HepG2 (cell line): ENCODE results near the gene DYNLT5. TPM values are rescaled to one million over a fixed set of nuclear protein-coding genes. Genes with fewer than 3 reads are reported as not detected.

ENCODE experiments used
- ATAC-seq: fragments of 200-7000 bp; cut with Tn5 transposase; 3 replicates; pipeline ENCODE4 v1.9.1; 2020; ENCODE audit warnings: mild to moderate bottlenecking, moderate library complexity
- BruUV-seq: library from RNA; stranded (reverse); fragments of 400-500 nt; replicated peaks from 2 replicates; lab custom pipeline; 2021; lab: Mats Ljungman, UMichigan
- CTCF ChIA-PET: fragments of 300-600 bp; formaldehyde crosslinking; extraction: SDS; loops from one replicate; lab custom pipeline; 2021; ENCODE audit warnings: low total read pairs, inconsistent platforms, low intra/inter-chr PET ratio; lab: Yijun Ruan, JAX
- POLR2A ChIA-PET: fragments of 350-600 bp; sonication (Branson Sonifier 250); formaldehyde crosslinking; loops from one replicate; lab custom pipeline; 2020; ENCODE audit warnings: antibody characterized with exemption, inconsistent platforms; lab: Yijun Ruan, JAX
- DNase-seq: peaks from one replicate; pipeline ENCODE4 v3.0.0-alpha.2; 2015; ENCODE audit warnings: low spot score
- FAIRE-seq: peaks from 3 replicates; lab custom pipeline; 2011; peaks lifted over from hg19 to GRCh38; lab: Jason Lieb, UNC
- H2AFZ ChIP-seq: one replicate; pipeline ENCODE4 v1.6.1; 2011; ENCODE audit warnings: low read length, inconsistent platforms
- H3K27ac ChIP-seq: fragments of 300-600 bp; 3 replicates; pipeline ENCODE4 v1.8.0; 2011; ENCODE audit warnings: mixed run types, mild to moderate bottlenecking, mixed read lengths, low read length, inconsistent platforms; ENCODE audit not compliant: insufficient read depth; ENCODE audit errors: extremely low read length
- H3K27me3 ChIP-seq, 2 experiments: fragments of 200-600 bp in 1 of 2; 2 replicates in 1 of 2; 3 replicates in 1 of 2; pipeline versions ENCODE4 v1.6.0 to v1.8.0; 2011; ENCODE audit warnings: low read length in 2 of 2, mild to moderate bottlenecking in 2 of 2, moderate library complexity in 2 of 2, inconsistent platforms in 1 of 2; ENCODE audit not compliant: insufficient read depth in 2 of 2, control insufficient read depth in 1 of 2
- H3K36me3 ChIP-seq, 2 experiments: fragments of 200-600 bp in 1 of 2; replicated peaks in 1 of 2; 2 replicates in 1 of 2; 3 replicates in 1 of 2; pipeline versions ENCODE4 v1.5.1 to v1.8.0; 2011; ENCODE audit warnings: low read length in 2 of 2, inconsistent platforms in 1 of 2; ENCODE audit not compliant: insufficient read depth in 2 of 2, control insufficient read depth in 1 of 2
- H3K4me1 ChIP-seq: 2 replicates; pipeline ENCODE4 v1.5.1; 2012; ENCODE audit warnings: low read length, inconsistent platforms; ENCODE audit not compliant: insufficient read depth
- H3K4me2 ChIP-seq: 2 replicates; pipeline ENCODE4 v1.6.0; 2011; ENCODE audit warnings: low read depth, low read length, inconsistent platforms
- H3K4me3 ChIP-seq, 3 experiments: fragments of 200-600 bp in 1 of 3; sonication (generic), shearing (Covaris generic) in 1 of 3; replicated peaks in 1 of 3; 2 replicates each; pipeline ENCODE4 v1.5.1; 2011 to 2016; ENCODE audit warnings: low read length in 3 of 3, inconsistent platforms in 2 of 3, low read depth in 2 of 3, mild to moderate bottlenecking in 2 of 3, control low read depth in 1 of 3, mixed read lengths in 1 of 3; ENCODE audit not compliant: insufficient read depth in 1 of 3
- H3K79me2 ChIP-seq: one replicate; pipeline ENCODE4 v1.6.1; 2011; ENCODE audit warnings: low read length, inconsistent platforms; ENCODE audit not compliant: insufficient read depth
- H3K9ac ChIP-seq: 2 replicates; pipeline ENCODE4 v1.6.0; 2011; ENCODE audit warnings: mild to moderate bottlenecking, low read depth, low read length, inconsistent platforms; ENCODE audit not compliant: insufficient read depth
- H3K9me3 ChIP-seq: 2 replicates; pipeline ENCODE4 v1.5.1; 2012; ENCODE audit warnings: mild to moderate bottlenecking, low read length
- H4K20me1 ChIP-seq: 2 replicates; pipeline ENCODE4 v1.6.0; 2011; ENCODE audit warnings: inconsistent platforms, mild to moderate bottlenecking, low read length, moderate library complexity; ENCODE audit not compliant: insufficient read depth
- AGO1 ChIP-seq: fragments of 200-400 bp; formaldehyde crosslinking; IDR thresholded peaks from 2 replicates; pipeline ENCODE4 v1.6.1; 2017; ENCODE audit warnings: mild to moderate bottlenecking, low read depth, low read length, moderate library complexity; ENCODE audit not compliant: poor library complexity, severe bottlenecking
- ARID3A ChIP-seq: IDR thresholded peaks from 2 replicates; pipeline ENCODE4 v1.6.1; 2012; ENCODE audit warnings: low read depth, low read length, improper control_type of control experiment
- HDAC2 ChIP-seq: sonication (generic); formaldehyde crosslinking; IDR thresholded peaks from 2 replicates; pipeline ENCODE4 v1.4.0; 2020; ENCODE audit warnings: missing genetic modification reagents
- IKZF5 ChIP-seq: IDR thresholded peaks from 2 replicates; pipeline ENCODE4 v1.6.1; 2018; ENCODE audit warnings: missing genetic modification reagents, mild to moderate bottlenecking, missing compliant biosample characterization
- IRF2 ChIP-seq: IDR thresholded peaks from 2 replicates; pipeline ENCODE4 v1.6.1; 2018; ENCODE audit warnings: missing genetic modification reagents, missing compliant biosample characterization
- MAFG ChIP-seq: sonication (generic); formaldehyde crosslinking; IDR thresholded peaks from 2 replicates; pipeline ENCODE4 v1.5.1; 2020; ENCODE audit warnings: mild to moderate bottlenecking, missing genetic modification reagents
- MEF2D ChIP-seq: sonication (generic); formaldehyde crosslinking; IDR thresholded peaks from 2 replicates; pipeline ENCODE4 v1.5.1; 2020; ENCODE audit warnings: mild to moderate bottlenecking, missing genetic modification reagents
- MLX ChIP-seq: IDR thresholded peaks from 2 replicates; pipeline ENCODE4 v1.6.1; 2016
- NR3C1 ChIP-seq: sonication (generic); formaldehyde crosslinking; IDR thresholded peaks from 2 replicates; pipeline ENCODE4 v1.4.0; 2020; ENCODE audit warnings: missing genetic modification reagents
- POLR2A ChIP-seq, 2 experiments: IDR thresholded peaks; 2 replicates each; pipeline ENCODE4 v1.6.1; 2011; ENCODE audit warnings: low read depth in 2 of 2, low read length in 2 of 2, mild to moderate bottlenecking in 1 of 2, moderate library complexity in 1 of 2; ENCODE audit not compliant: insufficient read depth in 1 of 2
- SOX5 ChIP-seq: IDR thresholded peaks from 2 replicates; pipeline ENCODE4 v1.6.1; 2016; ENCODE audit warnings: borderline replicate concordance
- SRY ChIP-seq: sonication (generic); formaldehyde crosslinking; IDR thresholded peaks from 2 replicates; pipeline ENCODE4 v1.8.0; 2022; ENCODE audit warnings: mild to moderate bottlenecking, missing genetic modification reagents
- ZBTB26 ChIP-seq: IDR thresholded peaks from 2 replicates; pipeline ENCODE4 v1.6.1; 2016; ENCODE audit warnings: missing compliant biosample characterization, missing genetic modification reagents, borderline replicate concordance
- ZNF615 ChIP-seq: sonication (generic); formaldehyde crosslinking; IDR thresholded peaks from 2 replicates; pipeline ENCODE4 v1.5.0; 2020; ENCODE audit warnings: mild to moderate bottlenecking, missing genetic modification reagents, borderline replicate concordance
- WGBS: methylation state at CpG from one replicate; pipeline ENCODE4 v1.1.6; 2017; ENCODE audit warnings: low lambda C conversion rate; 5-methylcytosine and 5-hydroxymethylcytosine counted together
- in situ Hi-C: cut with HindIII; loops from 2 replicates; pipeline ENCODE4 v1.10.0; 2017; ENCODE audit warnings: low pct_unique_long_range_greater_than_20kb; ENCODE audit not compliant: extremely low pct_ligation_motif_present
- intact Hi-C: fragments of 100-400 bp; cut with micrococcal nuclease; formaldehyde crosslinking; loops from one replicate; pipeline ENCODE4 v1.10.0; 2022; ENCODE audit not compliant: unreplicated experiment
- polyA plus RNA-seq, 8 experiments: library from polyadenylated mRNA; depleted of rRNA in 3 of 8; stranded (reverse) in 7 of 8; unstranded in 1 of 8; fragments of >200 nt; fragmentation: Illumina TruSeq in 4 of 8; extraction: Trizol in 4 of 8; gene quantifications; 2 replicates each; pipeline versions ENCODE4 v1.2.1 to v1.2.3, GENCODE V29; 2011 to 2016; ENCODE audit warnings: low read depth in 4 of 8, missing spikeins in 1 of 8, mixed read lengths in 1 of 8; ENCODE audit not compliant: insufficient read depth in 1 of 8
- total RNA-seq, 5 experiments: library from RNA; depleted of rRNA; stranded (reverse); fragments of >200 nt; fragmentation: Illumina TruSeq; extraction: Trizol; gene quantifications; 2 replicates each; pipeline ENCODE4 v1.2.3, GENCODE V29; 2016; ENCODE audit warnings: low read depth in 1 of 5

Gene DYNLT5
- total and polyA plus RNA-seq, 2 of the 13 experiments (the other 11 are each of a cell fraction or from before 2014, with no cell fraction given) = not detected

- CTCF ChIA-PET = no interaction called here
- FAIRE-seq = no peak
- Histone ChIP-seq H3K4me2 (no peak overlapping the region), H3K36me3 (no peaks in the 10 kb centered on the region), H3K9ac (no peak overlapping the region), H3K27me3 (peaks cover 0 to 4% of the 10 kb centered on the region in 2 experiments; a peak in 1 of 5 replicates), H4K20me1 (no peaks in the 10 kb centered on the region), H2AFZ (no peak overlapping the region), H3K27ac (no peak overlapping the region), H3K9me3 (no peaks in the 10 kb centered on the region), H3K4me3 (no peak overlapping the region), H3K79me2 (no peaks in the 10 kb centered on the region), H3K4me1 (no peaks in the 10 kb centered on the region)
- intact Hi-C loops (no loop called here), in situ Hi-C loops (no loop called here)
- DNase-seq = no peak
- no TSS peak for BruUV-seq
- ATAC-seq = no peak
- no peak for TF ChIP-seq HDAC2 (CRISPR knock-in tag)
- POLR2A ChIA-PET = no interaction called here
- WGBS = 38% methylated on average over 18 of the region's 18 CpGs
Measured at GRCh38 chr1:66752671-66753371, 562 bp downstream of the DYNLT5 start.

- ATAC-seq = no peak
- TF ChIP-seq ZBTB26 (CRISPR knock-in tag) (no peak), MAFG (CRISPR knock-in tag) (no peak), ZNF615 (CRISPR knock-in tag) (no peak), SOX5 (CRISPR knock-in tag) (no peak), SRY (no peak), POLR2A (IDR thresholded peaks at IDR 0.05; ENCODE audit: insufficient read depth in 1 of 2, low read depth in 2 of 2, low read length in 2 of 2) (no peak), IRF2 (no peak), MLX (no peak), MEF2D (no peak), AGO1 (no peak), ARID3A (no peak), IKZF5 (CRISPR knock-in tag) (no peak), NR3C1 (CRISPR knock-in tag) (no peak)
Measured at GRCh38 chr1:66757722-66758240, 5.5 kb downstream of the DYNLT5 start.

More at GRCh38 chr1:66757722-66758240, 5.5 kb downstream of the DYNLT5 start:
- DNase-seq (no peak), FAIRE-seq (no peak)
- no peak overlapping the region for H3K4me2 ChIP-seq
- ChIA-PET CTCF (no interaction called here), POLR2A (no interaction called here)
- peaks cover 0 to 3% of the 10 kb centered on the region in 2 experiments; a peak in 1 of 5 replicates for H3K27me3 ChIP-seq
- WGBS = 23% methylated on average over 6 of the region's 6 CpGs
- H3K27ac ChIP-seq = no peak overlapping the region
- BruUV-seq = no TSS peak
- no peaks in the 10 kb centered on the region for H4K20me1 ChIP-seq
- intact Hi-C loops (no loop called here), in situ Hi-C loops (no loop called here)
- no peaks in the 10 kb centered on the region for H3K9me3 ChIP-seq
- no peak overlapping the region for H3K9ac ChIP-seq
- no peaks in the 10 kb centered on the region for H3K79me2 ChIP-seq
- H2AFZ ChIP-seq = no peak overlapping the region
- no peaks in the 10 kb centered on the region for H3K4me1 ChIP-seq
- H3K4me3 ChIP-seq = no peak overlapping the region
- no peaks in the 10 kb centered on the region for H3K36me3 ChIP-seq
